Neuronal stem cell (in vitro differentiated cells): Measurements from ENCODE around the gene NQO2.
"Not testable (repeated sequence)": the region's sequence is repeated elsewhere in the genome, so short reads cannot be mapped to it uniquely, and the experiment has no call there.

Experiments used
- DNase-seq: peaks from one replicate; pipeline ENCODE4 v3.0.0-alpha.2; 2013; ENCODE audit warnings: low spot score
- H2AFZ ChIP-seq: one replicate; pipeline ENCODE4 v1.6.1; 2013; ENCODE audit warnings: mild to moderate bottlenecking, low read length, inconsistent platforms
- H2AK5ac ChIP-seq: 2 replicates; pipeline ENCODE4 v1.6.1; 2013; ENCODE audit warnings: low read depth, mild to moderate bottlenecking, inconsistent platforms, low read length, moderate library complexity, mixed read lengths
- H2BK120ac ChIP-seq: 2 replicates; pipeline ENCODE4 v1.6.1; 2013; ENCODE audit warnings: low read depth, mild to moderate bottlenecking, inconsistent platforms, low read length, moderate library complexity, mixed read lengths
- H2BK12ac ChIP-seq: one replicate; pipeline ENCODE4 v1.6.1; 2013; ENCODE audit warnings: low read length, inconsistent platforms
- H2BK15ac ChIP-seq: 2 replicates; pipeline ENCODE4 v1.6.1; 2013; ENCODE audit warnings: mild to moderate bottlenecking, low read length, inconsistent platforms, mixed read lengths
- H2BK5ac ChIP-seq: one replicate; pipeline ENCODE4 v1.6.1; 2013; ENCODE audit warnings: inconsistent platforms, mild to moderate bottlenecking, low read length, moderate library complexity
- H3K14ac ChIP-seq: one replicate; pipeline ENCODE4 v1.6.1; 2013; ENCODE audit warnings: low read length, inconsistent platforms
- H3K18ac ChIP-seq: 2 replicates; pipeline ENCODE4 v1.6.1; 2013; ENCODE audit warnings: low read length, inconsistent platforms
- H3K23ac ChIP-seq: 2 replicates; pipeline ENCODE4 v1.6.1; 2013; ENCODE audit warnings: low read depth, mild to moderate bottlenecking, mixed read lengths, low read length, inconsistent platforms; ENCODE audit not compliant: poor library complexity
- H3K27ac ChIP-seq: replicated peaks from 3 replicates; pipeline ENCODE4 v1.5.1; 2013; ENCODE audit warnings: low read length, inconsistent platforms
- H3K27me3 ChIP-seq, 3 experiments: 2 replicates each; pipeline ENCODE4 v1.6.1; 2013; ENCODE audit warnings: low read length in 3 of 3, mild to moderate bottlenecking in 2 of 3, inconsistent platforms in 1 of 3, low read depth in 1 of 3, mixed read lengths in 1 of 3, moderate library complexity in 1 of 3; ENCODE audit not compliant: control insufficient read depth in 3 of 3, insufficient read depth in 3 of 3
- H3K36me3 ChIP-seq, 2 donors: replicated peaks in 1 of 2; 2 replicates each; pipeline ENCODE4 v1.6.1; 2013; ENCODE audit warnings: low read length in 2 of 2; ENCODE audit not compliant: control insufficient read depth in 2 of 2, insufficient read depth in 2 of 2
- H3K4ac ChIP-seq: 2 replicates; pipeline ENCODE4 v1.6.1; 2013; ENCODE audit warnings: inconsistent platforms, mild to moderate bottlenecking, low read length, moderate library complexity
- H3K4me1 ChIP-seq, 2 donors: 1 replicate in 1 of 2; 2 replicates in 1 of 2; pipeline ENCODE4 v1.6.1; 2013; ENCODE audit warnings: low read length in 2 of 2, low read depth in 1 of 2; ENCODE audit not compliant: control insufficient read depth in 2 of 2, insufficient read depth in 1 of 2
- H3K4me2 ChIP-seq: one replicate; pipeline ENCODE4 v1.6.1; 2013; ENCODE audit warnings: mild to moderate bottlenecking, low read length, inconsistent platforms; ENCODE audit not compliant: insufficient read depth, poor library complexity, severe bottlenecking
- H3K4me3 ChIP-seq, 2 donors: 2 replicates each; pipeline ENCODE4 v1.5.1; 2013; ENCODE audit warnings: low read length in 2 of 2, mild to moderate bottlenecking in 2 of 2, inconsistent platforms in 1 of 2, moderate library complexity in 1 of 2
- H3K79me1 ChIP-seq: one replicate; pipeline ENCODE4 v1.6.1; 2013; ENCODE audit warnings: low read depth, mild to moderate bottlenecking, inconsistent platforms, low read length, moderate library complexity
- H3K9ac ChIP-seq: one replicate; pipeline ENCODE4 v1.6.1; 2013; ENCODE audit warnings: mild to moderate bottlenecking, low read depth, low read length, inconsistent platforms; ENCODE audit not compliant: poor library complexity
- H3K9me3 ChIP-seq, 2 donors: replicated peaks in 1 of 2; 2 replicates each; pipeline versions ENCODE3 to v1.6.1; 2013; ENCODE audit warnings: low read length in 2 of 2, mild to moderate bottlenecking in 2 of 2, inconsistent platforms in 1 of 2, low read depth in 1 of 2, mixed read lengths in 1 of 2, moderate library complexity in 1 of 2; ENCODE audit not compliant: control insufficient read depth in 2 of 2, insufficient read depth in 1 of 2
- H4K8ac ChIP-seq: one replicate; pipeline ENCODE4 v1.6.1; 2013; ENCODE audit warnings: low read depth, mild to moderate bottlenecking, inconsistent platforms, low read length, moderate library complexity
- H4K91ac ChIP-seq: one replicate; pipeline ENCODE4 v1.6.1; 2013; ENCODE audit warnings: low read length, low read depth, mild to moderate bottlenecking, inconsistent platforms; ENCODE audit not compliant: poor library complexity
- WGBS, 2 donors: extraction: QIAGEN DNeasy Blood & Tissue Kit; methylation state at CpG; one replicate each; pipeline ENCODE4 v1.1.7; 2013; ENCODE audit warnings: missing lambda C conversion rate in 2 of 2, mixed read lengths in 1 of 2; ENCODE audit not compliant: insufficient read length in 2 of 2, insufficient replicate concordance in 1 of 2; ENCODE audit errors: extremely low coverage in 2 of 2; 5-methylcytosine and 5-hydroxymethylcytosine counted together

NQO2 gene

GRCh38 chr6:3008712-3009265, 9.1 kb downstream of the NQO2 start:
- H3K4me2 ChIP-seq, H3K18ac ChIP-seq, H2AK5ac ChIP-seq, H4K91ac ChIP-seq, H3K4ac ChIP-seq, DNase-seq, H3K4me1 ChIP-seq, H2BK120ac ChIP-seq, H3K79me1 ChIP-seq, H3K27ac ChIP-seq, H3K27me3 ChIP-seq, H2BK5ac ChIP-seq, H4K8ac ChIP-seq, H3K9ac ChIP-seq, H2BK15ac ChIP-seq, H2BK12ac ChIP-seq, H3K14ac ChIP-seq, H2AFZ ChIP-seq, H3K4me3 ChIP-seq, H3K23ac ChIP-seq: not testable (repeated sequence)
- Histone ChIP-seq H3K9me3 (peaks cover 11 to 29% of the 10 kb centered on the region in 2 donors), H3K36me3 (peaks cover 25 to 75% of the 10 kb centered on the region in 2 donors)
- no CpG with 5 or more reads among the region's 17 CpGs for WGBS, 2 donors

GRCh38 chr6:3009930-3010329, 10.2 kb downstream of the NQO2 start:
- Histone ChIP-seq H3K36me3 (peaks cover 25 to 78% of the 10 kb centered on the region in 2 donors), H2BK12ac (no peak overlapping the region), H2BK15ac (no peak overlapping the region), H2AFZ (no peak overlapping the region), H3K27ac (no peak overlapping the region), H3K18ac (no peak overlapping the region), H3K4me2 (no peak overlapping the region), H3K4me3 (no peak overlapping the region), H3K27me3 (no peaks in the 10 kb centered on the region), H3K4me1 (no peaks in the 10 kb centered on the region), H3K79me1 (no peaks in the 10 kb centered on the region), H3K14ac (no peak overlapping the region), H3K9me3 (peaks cover 11 to 29% of the 10 kb centered on the region in 2 donors), H3K4ac (no peak overlapping the region), H2AK5ac (no peak overlapping the region), H3K9ac (no peak overlapping the region), H2BK5ac (no peak overlapping the region), H4K8ac (no peak overlapping the region), H2BK120ac (no peak overlapping the region), H4K91ac (no peak overlapping the region), H3K23ac (no peak overlapping the region)
- WGBS, 2 donors: no CpG with 5 or more reads among the region's 3 CpGs
- DNase-seq: no peak

GRCh38 chr6:3011158-3011557, 11.5 kb downstream of the NQO2 start:
- no peak overlapping the region for H3K14ac ChIP-seq
- H2AK5ac ChIP-seq: no peak overlapping the region
- no peak for DNase-seq
- no peak overlapping the region for H3K4ac ChIP-seq
- no peak overlapping the region for H4K8ac ChIP-seq
- no peak overlapping the region for H3K18ac ChIP-seq
- no peak overlapping the region for H3K23ac ChIP-seq
- H3K4me1 ChIP-seq: no peaks in the 10 kb centered on the region
- peaks cover 25 to 76% of the 10 kb centered on the region in 2 donors for H3K36me3 ChIP-seq
- H2AFZ ChIP-seq: no peak overlapping the region
- no peak overlapping the region for H2BK15ac ChIP-seq
- no peak overlapping the region for H4K91ac ChIP-seq
- no peak overlapping the region for H3K9ac ChIP-seq
- no peak overlapping the region for H2BK5ac ChIP-seq
- H3K4me2 ChIP-seq: no peak overlapping the region
- H3K79me1 ChIP-seq: no peaks in the 10 kb centered on the region
- H2BK12ac ChIP-seq: no peak overlapping the region
- no peaks in the 10 kb centered on the region for H3K27me3 ChIP-seq
- H3K9me3 ChIP-seq: peaks cover 11 to 29% of the 10 kb centered on the region in 2 donors
- no peak overlapping the region for H3K27ac ChIP-seq
- no peak overlapping the region for H3K4me3 ChIP-seq
- H2BK120ac ChIP-seq: no peak overlapping the region

GRCh38 chr6:3011592-3011991, 11.9 kb downstream of the NQO2 start:
- Histone ChIP-seq H2BK5ac (no peak overlapping the region), H4K8ac (no peak overlapping the region), H3K9me3 (peaks cover 11 to 29% of the 10 kb centered on the region in 2 donors), H3K18ac (no peak overlapping the region), H2BK15ac (no peak overlapping the region), H3K4ac (no peak overlapping the region), H4K91ac (no peak overlapping the region), H3K27ac (no peak overlapping the region), H2BK120ac (no peak overlapping the region), H2AFZ (no peak overlapping the region), H3K23ac (no peak overlapping the region), H3K36me3 (peaks cover 25 to 72% of the 10 kb centered on the region in 2 donors), H3K4me1 (no peaks in the 10 kb centered on the region), H2BK12ac (no peak overlapping the region), H3K27me3 (no peaks in the 10 kb centered on the region), H3K79me1 (no peaks in the 10 kb centered on the region), H3K4me3 (no peak overlapping the region), H2AK5ac (no peak overlapping the region), H3K14ac (no peak overlapping the region), H3K9ac (no peak overlapping the region), H3K4me2 (no peak overlapping the region)
- no peak for DNase-seq
